Central memory CD8-positive, alpha-beta T cell (primary cell): ENCODE measurements around the gene PAAF1.

Experiments used
- ATAC-seq: fragments of 150-1000 bp; cut with Tn5 transposase; replicated peaks from 2 replicates; pipeline ENCODE4 v1.10.0; 2022; ENCODE audit warnings: mild to moderate bottlenecking, moderate FRiP score, moderate number of reproducible peaks; ENCODE audit not compliant: poor library complexity, severe bottlenecking; ENCODE audit errors: extremely low read depth
- DNase-seq, 2 donors: peaks; one replicate each; pipeline ENCODE4 v3.0.0; 2021; ENCODE audit warnings: low spot score in 2 of 2
- H3K27ac Mint-ChIP-seq: one replicate; pipeline ENCODE4 v1.8.0; 2022; ENCODE audit warnings: low read depth, mild to moderate bottlenecking, moderate library complexity, mixed read lengths
- H3K27me3 Mint-ChIP-seq: one replicate; pipeline ENCODE4 v1.8.0; 2022; ENCODE audit warnings: mixed read lengths
- H3K36me3 Mint-ChIP-seq: one replicate; pipeline ENCODE4 v1.8.0; 2022; ENCODE audit warnings: mild to moderate bottlenecking, moderate library complexity, mixed read lengths; ENCODE audit not compliant: insufficient read depth
- H3K4me1 Mint-ChIP-seq: one replicate; pipeline ENCODE4 v1.8.0; 2022; ENCODE audit warnings: mixed read lengths
- H3K4me3 Mint-ChIP-seq: one replicate; pipeline ENCODE4 v1.8.0; 2022; ENCODE audit warnings: mild to moderate bottlenecking, moderate library complexity, mixed read lengths
- H3K9me3 Mint-ChIP-seq: one replicate; pipeline ENCODE4 v1.8.0; 2022; ENCODE audit warnings: mixed read lengths

The PAAF1 gene

DNA sequence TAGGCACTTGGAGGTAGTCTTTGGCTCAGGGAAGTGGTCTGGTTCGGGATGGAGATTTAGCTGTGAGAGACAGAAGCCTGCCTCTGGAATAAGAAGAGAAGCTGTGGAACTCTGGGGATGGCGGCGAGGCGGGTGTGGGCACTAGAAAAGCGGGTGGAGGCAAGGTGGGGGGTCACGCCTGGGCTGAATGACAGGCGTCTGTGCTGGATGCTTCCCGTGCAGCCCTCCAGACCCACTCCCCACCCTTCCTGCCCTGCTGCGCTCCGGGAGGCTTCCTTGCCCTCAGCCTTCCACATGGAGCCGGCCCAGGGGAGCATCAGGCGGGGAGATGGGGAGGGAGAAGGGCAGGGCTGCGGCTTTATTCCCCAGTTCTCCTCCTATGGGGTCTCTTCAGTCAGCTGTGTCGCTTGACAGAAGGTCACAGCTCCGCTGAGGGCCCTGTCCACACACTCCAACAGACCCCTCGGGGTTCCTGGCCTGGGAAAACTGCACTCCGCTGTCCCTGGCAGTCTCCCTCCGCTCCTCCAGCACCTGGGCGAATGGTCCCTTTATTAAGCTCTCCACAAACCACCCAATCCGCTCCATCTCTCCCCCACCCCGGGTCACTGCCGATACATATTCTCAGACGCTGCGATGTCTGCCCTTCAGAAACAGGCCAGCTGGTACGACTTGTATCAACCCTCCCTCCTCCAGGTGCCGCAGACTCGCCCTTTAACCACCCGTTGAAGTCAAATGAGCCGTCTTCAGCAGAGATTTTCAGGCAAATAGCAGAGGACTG lies 80.3 kb downstream of the PAAF1 start:
- H3K36me3 Mint-ChIP-seq, result peaks cover under 1% of the 10 kb centered on the region
- ATAC-seq, result no peak
- peaks cover 32% of the 10 kb centered on the region for H3K27me3 Mint-ChIP-seq
- H3K27ac Mint-ChIP-seq, result no peak overlapping the region
- DNase-seq, result no peak
- H3K9me3 Mint-ChIP-seq, result no peaks in the 10 kb centered on the region
- H3K4me1 Mint-ChIP-seq, result no peaks in the 10 kb centered on the region
- H3K4me3 Mint-ChIP-seq, result no peak overlapping the region

- Mint-ChIP-seq H3K36me3 (peaks cover 1% of the 10 kb centered on the region), H3K27ac (no peak overlapping the region), H3K27me3 (peaks cover 32% of the 10 kb centered on the region), H3K9me3 (no peaks in the 10 kb centered on the region), H3K4me1 (no peaks in the 10 kb centered on the region), H3K4me3 (no peak overlapping the region)
- DNase-seq (no peak), ATAC-seq (no peak)
Observed at GRCh38 chr11:73957654-73958361, 81.0 kb downstream of the PAAF1 start.

- ATAC-seq, result no peak
- Mint-ChIP-seq H3K4me1 (no peaks in the 10 kb centered on the region), H3K27me3 (peaks cover 32% of the 10 kb centered on the region), H3K27ac (no peak overlapping the region), H3K4me3 (no peak overlapping the region), H3K9me3 (no peaks in the 10 kb centered on the region), H3K36me3 (peaks cover 1% of the 10 kb centered on the region)
- no peak for DNase-seq
Observed at GRCh38 chr11:73958521-73959141, 81.8 kb downstream of the PAAF1 start.

DNA sequence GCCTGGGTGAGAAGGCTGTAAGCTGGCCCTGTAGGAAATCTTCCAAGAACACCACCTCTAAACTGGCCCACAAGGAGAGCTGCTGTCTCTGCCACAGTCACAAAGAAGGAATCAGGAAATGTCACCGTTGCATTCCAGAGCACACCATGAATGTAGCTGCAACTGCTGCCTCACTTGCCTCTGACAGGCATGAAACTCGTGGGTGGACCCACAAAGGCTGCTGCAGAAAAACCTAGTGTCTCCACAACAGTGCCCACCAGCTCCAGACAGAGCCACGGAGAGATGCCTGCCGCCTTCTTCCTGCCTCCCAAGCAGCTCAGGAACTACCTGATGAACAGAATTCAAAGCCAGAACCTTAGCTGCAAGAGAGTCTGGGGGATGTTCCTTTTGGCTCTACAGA lies 84.5 kb downstream of the PAAF1 start:
- no peak overlapping the region for H3K27ac Mint-ChIP-seq

DNA sequence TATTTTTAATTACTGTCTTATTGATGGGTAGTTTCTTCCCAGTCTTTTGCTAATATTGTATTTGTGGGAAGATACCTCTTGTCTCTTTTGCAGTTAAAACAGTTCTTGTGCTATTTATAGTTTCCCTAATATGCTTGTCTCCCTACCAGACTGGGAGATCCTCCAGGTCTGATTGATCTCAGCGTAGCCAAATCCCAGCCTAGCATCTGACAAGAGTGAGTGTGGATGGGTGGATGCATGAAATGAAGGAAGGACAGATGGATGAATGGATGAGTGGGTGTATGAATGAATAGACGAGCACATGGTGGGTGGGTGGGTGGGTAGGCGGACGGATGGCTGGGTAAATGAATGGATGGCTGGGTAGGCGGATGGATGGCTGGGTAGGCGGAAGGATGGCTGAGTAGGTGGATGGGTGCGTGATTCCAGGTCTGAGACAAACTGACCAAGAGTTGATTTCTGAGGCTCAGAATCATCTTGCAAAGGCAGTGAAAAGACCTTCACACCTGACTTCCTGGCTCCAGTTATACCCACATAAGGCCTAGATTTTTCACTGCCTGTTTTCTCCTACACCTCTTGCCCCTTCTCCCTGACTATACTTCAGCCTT lies 85.4 kb downstream of the PAAF1 start:
- Mint-ChIP-seq H3K27me3 (peaks cover 16% of the 10 kb centered on the region), H3K4me3 (no peak overlapping the region), H3K4me1 (peaks cover 10% of the 10 kb centered on the region), H3K9me3 (no peaks in the 10 kb centered on the region), H3K36me3 (peaks cover 4% of the 10 kb centered on the region), H3K27ac (no peak overlapping the region)
- no peak for ATAC-seq
- DNase-seq, result no peak

More for the DNA sequence above, 84.5 kb downstream of the PAAF1 start:
- H3K36me3 Mint-ChIP-seq, result peaks cover 4% of the 10 kb centered on the region
- no peaks in the 10 kb centered on the region for H3K9me3 Mint-ChIP-seq
- no peak overlapping the region for H3K4me3 Mint-ChIP-seq
- peaks cover 25% of the 10 kb centered on the region for H3K27me3 Mint-ChIP-seq
- H3K4me1 Mint-ChIP-seq, result peaks cover 10% of the 10 kb centered on the region
- DNase-seq (no peak), ATAC-seq (no peak)

DNA sequence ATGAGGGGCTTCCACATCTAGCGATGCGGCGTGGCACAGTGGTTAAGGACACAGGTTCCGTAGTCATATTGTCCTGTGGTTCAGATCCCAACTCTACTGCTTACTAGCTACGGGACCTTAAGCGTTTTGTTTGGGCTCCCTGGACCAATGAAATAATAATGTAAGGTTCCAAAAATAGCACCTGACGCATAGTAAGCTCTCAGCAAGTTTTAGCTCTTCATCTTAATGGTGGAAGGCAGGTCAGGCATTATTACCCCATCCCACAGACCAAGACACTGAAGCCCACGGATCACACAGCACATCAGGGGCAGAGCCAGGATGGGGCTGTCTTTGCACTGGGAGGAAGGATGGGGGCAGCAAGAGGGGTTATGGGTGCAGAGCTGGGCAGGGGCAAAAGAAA lies 87.1 kb downstream of the PAAF1 start:
- Mint-ChIP-seq H3K27ac (peak overlapping the region; percentile 71), H3K4me3 (no peak overlapping the region), H3K9me3 (no peaks in the 10 kb centered on the region), H3K4me1 (peaks cover 18% of the 10 kb centered on the region), H3K36me3 (peaks cover 9% of the 10 kb centered on the region), H3K27me3 (no peaks in the 10 kb centered on the region)
- ATAC-seq (no peak), DNase-seq (no peak)

- no peaks in the 10 kb centered on the region for H3K27me3 Mint-ChIP-seq
- no peak for ATAC-seq
- peaks cover 32% of the 10 kb centered on the region for H3K4me1 Mint-ChIP-seq
- H3K4me3 Mint-ChIP-seq, result no peak overlapping the region
- no peaks in the 10 kb centered on the region for H3K9me3 Mint-ChIP-seq
- H3K27ac Mint-ChIP-seq, result no peak overlapping the region
- H3K36me3 Mint-ChIP-seq, result peaks cover 17% of the 10 kb centered on the region
- no peak for DNase-seq
Observed at GRCh38 chr11:73965076-73965763, 88.4 kb downstream of the PAAF1 start.

DNA sequence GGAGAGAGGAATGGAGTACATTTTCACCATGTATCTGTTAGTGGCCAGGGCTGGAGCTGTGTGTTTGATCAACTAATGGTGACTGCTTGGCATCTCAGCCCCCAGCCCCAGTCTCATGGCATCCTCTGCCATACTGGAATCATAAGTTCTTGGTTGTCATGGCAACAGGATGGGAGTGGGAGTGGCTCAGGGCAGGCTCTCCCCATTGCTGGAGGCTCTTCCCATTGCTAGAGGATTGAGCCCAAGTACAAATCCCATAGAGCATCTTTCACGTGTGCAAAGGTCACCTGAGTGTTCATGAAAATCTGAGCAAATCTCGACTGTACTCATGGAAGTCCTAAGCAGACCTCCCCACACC lies 88.9 kb downstream of the PAAF1 start:
- Mint-ChIP-seq H3K27me3 (no peaks in the 10 kb centered on the region), H3K27ac (peak overlapping the region; percentile 70), H3K4me1 (peaks cover 33% of the 10 kb centered on the region), H3K36me3 (peaks cover 20% of the 10 kb centered on the region), H3K4me3 (no peak overlapping the region), H3K9me3 (no peaks in the 10 kb centered on the region)
- no peak for ATAC-seq
- no peak for DNase-seq

- ATAC-seq (no peak), DNase-seq (no peak)
- Mint-ChIP-seq H3K9me3 (no peaks in the 10 kb centered on the region), H3K4me1 (peaks cover 58% of the 10 kb centered on the region), H3K36me3 (peaks cover 35% of the 10 kb centered on the region), H3K27ac (peak overlapping the region; percentile 83), H3K27me3 (no peaks in the 10 kb centered on the region), H3K4me3 (peak overlapping the region; percentile 59)
Observed at GRCh38 chr11:73968356-73968966, 91.7 kb downstream of the PAAF1 start.

GRCh38 chr11:73969091-73969490 lies 92.3 kb downstream of the PAAF1 start:
- Mint-ChIP-seq H3K27me3 (no peaks in the 10 kb centered on the region), H3K27ac (peak overlapping the region; percentile 83), H3K4me1 (peaks cover 61% of the 10 kb centered on the region), H3K36me3 (peaks cover 40% of the 10 kb centered on the region), H3K4me3 (peak overlapping the region; percentile 59), H3K9me3 (no peaks in the 10 kb centered on the region)
- ATAC-seq (no peak), DNase-seq (no peak)

DNA sequence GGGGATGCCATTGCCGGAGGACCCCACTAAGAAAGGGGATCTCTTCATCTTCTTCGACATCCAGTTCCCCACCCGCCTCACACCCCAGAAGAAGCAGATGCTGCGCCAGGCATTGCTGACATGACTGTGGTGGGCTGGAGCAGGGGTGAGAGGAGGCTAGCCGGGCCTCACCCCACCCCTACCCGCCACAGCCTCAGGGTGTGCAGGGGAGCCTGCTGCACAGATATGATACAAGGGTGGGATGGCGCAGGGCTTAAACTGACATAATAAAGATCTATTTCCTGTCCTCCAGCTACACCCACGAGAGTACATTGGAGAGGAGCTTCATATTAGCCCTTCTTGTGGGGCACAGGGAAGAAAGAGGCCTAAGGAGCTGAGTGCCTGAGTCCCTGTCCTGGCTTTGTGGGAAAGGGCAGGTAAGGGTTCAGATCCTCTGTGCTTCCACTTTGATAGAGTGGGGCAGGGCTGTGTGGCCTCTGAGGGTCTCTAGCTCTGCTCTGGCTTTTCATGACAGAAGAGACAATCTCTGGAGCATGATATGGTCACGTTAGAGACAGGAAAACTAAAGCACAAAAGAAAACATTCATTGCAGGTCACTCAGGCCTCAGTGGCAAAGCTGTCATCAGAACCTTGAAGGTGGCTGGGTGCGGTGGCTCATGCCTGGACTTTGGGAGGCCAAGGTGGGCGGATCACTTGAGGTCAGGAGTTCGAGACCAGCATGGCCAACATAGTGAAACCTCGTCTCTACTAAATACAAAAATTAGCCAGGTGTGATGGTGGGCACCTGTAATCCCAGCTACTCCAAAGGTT lies 93.4 kb downstream of the PAAF1 start:
- peaks cover 65% of the 10 kb centered on the region for H3K4me1 Mint-ChIP-seq
- peaks cover 51% of the 10 kb centered on the region for H3K36me3 Mint-ChIP-seq
- H3K9me3 Mint-ChIP-seq, result no peaks in the 10 kb centered on the region
- peak overlapping the region; percentile 83 for H3K27ac Mint-ChIP-seq
- H3K27me3 Mint-ChIP-seq, result no peaks in the 10 kb centered on the region
- H3K4me3 Mint-ChIP-seq, result peak overlapping the region; percentile 59
- ATAC-seq (peak; percentile 73), DNase-seq (peak in 1 of 2 donors; percentile 55)
